ENCODE data around the gene OTUD7B.
"Not testable (repeated sequence)": the region's sequence is repeated elsewhere in the genome, so short reads cannot be mapped to it uniquely, and the experiment has no call there.

OTUD7B gene

DNA sequence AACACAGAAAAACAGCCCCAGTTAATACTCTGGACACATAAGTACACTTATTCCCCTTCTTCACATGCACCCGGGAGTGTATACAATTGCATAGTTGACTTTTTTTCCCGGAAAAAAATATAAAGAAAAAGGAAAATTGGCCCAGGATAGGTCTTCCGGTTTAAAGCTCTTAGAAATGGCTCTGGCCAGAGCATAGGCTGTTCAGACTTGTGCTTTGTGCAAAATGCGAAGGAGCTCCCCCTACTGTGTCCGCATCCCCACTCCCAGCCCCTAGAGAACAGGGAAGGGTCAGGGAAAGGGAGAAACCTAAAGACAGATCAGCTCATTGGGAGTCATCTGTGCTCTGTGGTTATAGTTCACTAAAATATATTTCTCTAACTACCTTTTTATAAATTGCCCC is 68.3 kb downstream of the OTUD7B start:
- DNase-seq: no peak

DNA sequence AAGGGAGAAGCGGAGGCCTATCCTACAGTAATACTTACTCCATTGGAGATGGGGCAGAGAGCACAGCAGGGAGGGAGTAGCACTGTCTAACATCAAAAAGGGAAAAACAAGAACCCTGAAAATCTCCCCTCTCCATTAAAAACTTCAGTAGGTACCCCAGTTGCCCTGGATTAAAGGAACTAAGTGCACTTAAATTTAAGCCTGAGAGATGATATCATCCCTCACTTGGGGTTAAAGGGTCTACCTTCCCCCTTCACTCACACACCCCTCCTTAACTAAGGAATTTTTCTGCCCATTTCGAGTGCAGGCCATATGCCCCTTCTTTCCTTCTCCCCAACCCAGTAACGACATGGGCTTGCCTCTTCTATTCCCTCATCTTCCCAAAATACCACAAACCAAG is 70.1 kb downstream of the OTUD7B start:
- no peak for DNase-seq

DNA sequence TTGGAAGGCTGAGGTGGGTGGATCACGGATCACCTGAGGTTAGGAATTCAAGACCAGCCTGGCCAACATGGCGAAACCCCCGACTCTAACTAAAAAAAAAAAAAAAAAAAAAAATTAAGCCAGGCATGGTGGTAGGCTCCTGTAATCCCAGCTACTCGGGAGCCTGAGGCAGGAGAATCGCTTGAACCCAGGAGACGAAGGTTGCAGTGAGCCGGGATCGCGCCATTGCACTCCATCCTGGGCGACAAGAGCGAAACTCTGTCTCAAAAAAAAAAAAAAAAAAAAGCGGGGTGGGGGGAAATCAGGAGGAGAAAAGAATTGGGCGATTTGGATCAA is 71.9 kb downstream of the OTUD7B start:
- not testable (repeated sequence) for DNase-seq

DNA sequence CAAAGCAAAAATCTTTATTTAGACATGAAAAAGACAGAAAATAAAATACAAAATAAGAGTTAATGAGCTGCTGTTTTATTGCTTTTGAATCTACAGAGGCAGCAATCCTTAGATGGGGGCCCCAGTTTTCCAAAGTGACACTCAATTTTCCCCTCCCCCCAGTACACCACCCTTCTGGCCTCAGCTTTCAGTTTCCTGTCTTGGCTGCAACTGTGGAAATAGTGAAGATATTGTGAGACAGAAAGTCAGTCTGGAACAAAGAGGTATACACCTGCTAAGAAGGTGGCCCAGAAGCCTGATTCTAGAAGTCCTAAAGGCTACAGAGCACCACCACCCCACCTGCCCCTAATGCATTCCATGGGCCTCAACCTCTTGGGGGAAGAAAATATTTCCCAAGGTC is 72.8 kb downstream of the OTUD7B start:
- no peak for DNase-seq

DNA sequence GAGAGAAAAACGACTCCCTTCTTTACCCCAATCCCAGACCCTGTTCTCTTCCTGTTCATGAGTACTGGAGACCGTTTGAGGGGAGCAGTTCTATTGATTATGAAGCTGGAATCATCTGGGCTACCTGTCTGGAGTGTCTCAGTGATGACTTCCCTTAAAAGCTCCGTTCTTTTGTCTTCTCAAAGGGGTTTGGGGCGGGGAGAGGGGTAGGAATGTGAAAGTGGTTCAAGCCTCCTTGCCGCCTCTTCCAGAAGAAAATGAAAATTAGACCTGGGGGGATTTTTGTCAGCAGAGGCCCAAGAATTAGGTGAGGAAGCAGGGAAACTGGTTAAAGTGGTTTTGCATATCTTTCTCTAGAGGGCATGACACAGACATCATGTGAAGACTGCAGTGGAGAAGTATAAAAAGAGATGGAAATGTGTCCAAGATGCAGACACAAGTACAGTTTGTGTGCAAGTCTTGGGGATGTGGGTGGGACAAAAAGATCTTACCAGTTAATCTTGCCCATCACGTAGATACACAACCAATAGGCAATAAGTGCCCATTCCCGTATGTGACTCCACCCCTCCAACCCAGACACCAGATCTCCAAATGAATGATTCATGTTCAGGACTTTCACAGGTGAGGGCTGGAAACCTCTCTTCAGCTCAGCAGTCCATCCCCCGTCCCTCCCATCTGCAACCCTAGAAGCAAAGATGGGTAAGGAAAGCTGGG is 73.4 kb downstream of the OTUD7B start:
- DNase-seq: peak; percentile 29 to 73

DNA sequence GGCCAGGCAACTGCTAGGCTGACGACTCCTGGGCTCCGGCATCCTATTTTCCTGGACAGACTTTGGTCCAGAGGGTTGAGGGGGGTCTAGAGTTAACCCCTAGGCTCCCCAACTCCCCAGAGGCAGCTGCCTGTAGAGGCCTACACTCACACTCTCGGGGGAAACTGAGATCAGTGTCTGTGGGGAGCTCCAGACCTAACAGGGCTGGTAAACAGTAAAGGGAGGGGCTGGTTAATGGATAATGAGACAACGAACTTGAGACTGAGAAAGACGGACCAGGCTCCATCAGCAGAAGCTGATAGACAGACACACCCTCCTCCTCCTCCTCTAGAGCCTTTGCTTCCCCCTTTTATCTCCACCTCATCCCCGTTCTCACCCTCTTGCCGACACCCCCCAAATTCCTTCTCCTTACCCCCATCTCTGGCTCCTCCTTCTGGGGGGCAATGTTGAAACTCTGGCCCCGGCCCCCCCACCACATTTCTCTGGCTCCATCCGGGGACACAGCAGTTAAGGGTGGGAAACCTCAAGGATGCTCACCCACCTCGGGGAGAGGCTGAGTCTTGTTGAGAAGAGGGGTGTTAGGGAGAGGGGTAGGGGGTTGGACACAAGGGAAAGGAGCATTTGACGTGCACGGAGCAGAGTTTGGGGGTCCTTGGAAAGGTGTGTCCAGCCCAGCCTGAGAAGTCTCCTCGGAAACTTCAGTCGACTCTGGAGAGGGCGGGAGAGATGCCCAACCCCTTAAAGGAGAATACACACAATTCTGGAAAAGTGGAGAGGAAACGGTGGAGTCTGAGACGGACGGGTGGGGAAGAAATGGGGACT is 74.1 kb downstream of the OTUD7B start, which contains the start of gene MTMR11:
TSS of gene MTMR11 (minus strand) at position 710 of the 822 bp plus-strand sequence. CDS start at position 478, 232 bp downstream.
- no peak for DNase-seq

DNA sequence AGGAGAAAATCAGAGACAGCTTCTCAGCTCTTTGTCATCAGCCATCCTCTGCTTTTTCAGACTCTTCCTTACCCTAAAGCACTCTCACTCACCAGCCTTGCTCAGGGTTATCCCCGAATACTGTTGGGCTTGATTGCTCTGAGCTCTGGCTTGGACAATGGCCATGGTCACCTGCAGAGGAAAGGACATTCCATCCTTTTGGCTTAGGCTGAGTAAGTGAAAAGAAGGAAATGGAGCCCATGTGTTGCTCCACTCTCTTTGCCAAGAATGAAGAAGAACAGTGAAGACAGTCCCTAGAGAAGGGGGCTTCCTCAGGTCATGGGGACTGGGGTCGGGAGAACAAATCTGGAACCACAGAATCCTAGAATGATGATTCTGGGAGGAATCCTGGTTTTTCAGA is 76.2 kb downstream of the OTUD7B start:
- no peak for DNase-seq

DNA sequence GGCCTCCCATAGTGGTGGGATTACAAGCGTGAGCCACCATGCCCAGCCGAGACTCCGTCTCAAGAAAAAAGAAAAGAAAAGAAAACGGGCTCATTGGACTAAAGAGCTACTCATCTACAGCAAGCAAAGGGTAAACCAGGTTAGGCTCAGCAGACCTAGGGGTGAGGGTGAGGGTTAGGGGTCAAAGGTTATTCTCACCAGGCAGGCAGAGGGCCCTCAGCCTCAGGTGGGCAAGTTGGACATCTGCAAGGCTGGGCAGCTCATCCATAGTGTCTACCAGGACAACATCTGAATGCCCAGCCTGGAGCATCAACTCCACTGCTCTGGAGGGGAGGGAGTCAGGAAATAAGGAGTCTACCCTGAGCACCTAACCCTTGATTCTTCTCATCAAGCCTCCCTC is 77.3 kb downstream of the OTUD7B start:
- no peak for DNase-seq

DNA sequence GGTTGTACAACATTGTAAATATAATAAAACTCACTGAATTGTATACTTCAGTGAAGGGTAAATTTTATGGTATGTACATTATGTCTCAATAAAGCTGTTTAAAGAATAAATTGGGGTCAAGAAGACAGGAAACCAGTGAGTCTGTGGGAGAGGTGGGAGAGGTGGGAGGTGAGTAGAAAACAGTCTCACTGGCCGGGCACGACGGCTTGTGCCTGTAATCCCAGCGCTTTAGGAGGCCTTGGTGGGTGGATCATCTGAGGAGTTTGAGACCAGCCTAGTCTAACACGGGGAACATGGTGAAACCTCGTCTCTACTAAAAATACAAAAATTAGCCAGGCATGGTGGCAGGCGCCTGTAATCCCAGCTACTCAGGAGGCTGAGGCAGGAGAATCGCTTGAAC is 78.1 kb downstream of the OTUD7B start:
- DNase-seq: no peak

DNA sequence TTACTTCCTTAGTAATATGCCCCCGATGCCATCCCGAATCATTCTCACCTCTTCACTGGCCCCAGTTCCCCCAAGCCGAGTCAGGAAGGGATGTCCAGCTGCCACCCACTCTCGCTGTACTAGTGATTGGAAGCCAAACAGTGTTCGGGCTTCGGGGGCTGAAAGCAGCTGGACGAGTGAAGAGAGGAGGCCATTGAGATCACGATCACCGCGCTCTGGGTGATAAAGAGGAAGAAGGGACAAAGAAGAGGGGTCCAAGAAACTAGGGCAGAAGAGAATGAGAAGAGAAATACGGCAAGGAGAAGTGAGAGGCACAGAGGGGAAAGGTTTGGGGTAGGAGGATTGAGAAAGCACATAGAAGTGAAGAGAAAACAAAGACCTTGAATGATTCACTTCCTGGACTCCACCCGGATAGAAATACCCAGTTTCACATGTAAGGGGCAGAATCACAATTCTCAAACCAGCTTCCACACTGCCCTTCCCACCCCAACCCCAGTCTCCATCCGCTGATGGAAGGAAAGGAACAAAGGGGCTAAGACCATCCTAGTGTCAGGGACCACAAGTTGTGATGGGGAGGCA is 79.2 kb downstream of the OTUD7B start:
- peak; percentile 52 to 59 for DNase-seq

DNA sequence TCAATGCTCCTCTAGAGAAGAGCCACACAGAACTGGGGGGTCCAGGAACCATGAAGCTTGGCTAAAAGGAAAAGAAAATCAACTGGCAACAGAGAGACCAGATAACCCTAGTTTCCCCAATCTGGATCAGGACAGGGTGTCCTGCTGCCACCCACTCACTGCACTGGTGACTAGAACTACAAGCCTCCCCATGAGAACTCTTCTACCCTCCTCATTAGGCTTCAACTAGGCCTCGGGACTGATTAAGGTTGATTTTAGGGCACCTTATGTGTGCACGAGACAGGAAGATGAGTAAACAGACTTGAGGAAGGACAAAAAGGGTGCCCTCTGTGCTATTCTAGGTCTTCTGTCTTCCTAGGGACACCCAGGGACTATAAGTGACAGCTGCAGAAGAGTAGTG is 80.7 kb downstream of the OTUD7B start:
- DNase-seq: peak; percentile 33 to 37

DNA sequence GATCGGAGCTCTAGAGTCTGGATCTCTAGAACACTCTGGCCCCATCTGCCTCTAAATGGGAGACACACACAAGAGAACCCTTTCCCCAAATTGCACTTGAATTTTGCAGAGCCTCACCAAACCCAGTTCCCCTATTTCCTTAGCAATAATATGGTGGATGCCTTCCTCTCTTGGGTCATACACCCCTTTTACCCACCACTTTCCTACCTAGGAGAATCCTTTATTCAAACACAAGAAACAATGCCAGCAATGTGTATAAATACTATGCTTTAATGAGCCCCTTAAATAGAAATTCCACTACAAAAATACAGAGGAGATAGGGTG is 82.2 kb downstream of the OTUD7B start:
- no peak for DNase-seq

DNA sequence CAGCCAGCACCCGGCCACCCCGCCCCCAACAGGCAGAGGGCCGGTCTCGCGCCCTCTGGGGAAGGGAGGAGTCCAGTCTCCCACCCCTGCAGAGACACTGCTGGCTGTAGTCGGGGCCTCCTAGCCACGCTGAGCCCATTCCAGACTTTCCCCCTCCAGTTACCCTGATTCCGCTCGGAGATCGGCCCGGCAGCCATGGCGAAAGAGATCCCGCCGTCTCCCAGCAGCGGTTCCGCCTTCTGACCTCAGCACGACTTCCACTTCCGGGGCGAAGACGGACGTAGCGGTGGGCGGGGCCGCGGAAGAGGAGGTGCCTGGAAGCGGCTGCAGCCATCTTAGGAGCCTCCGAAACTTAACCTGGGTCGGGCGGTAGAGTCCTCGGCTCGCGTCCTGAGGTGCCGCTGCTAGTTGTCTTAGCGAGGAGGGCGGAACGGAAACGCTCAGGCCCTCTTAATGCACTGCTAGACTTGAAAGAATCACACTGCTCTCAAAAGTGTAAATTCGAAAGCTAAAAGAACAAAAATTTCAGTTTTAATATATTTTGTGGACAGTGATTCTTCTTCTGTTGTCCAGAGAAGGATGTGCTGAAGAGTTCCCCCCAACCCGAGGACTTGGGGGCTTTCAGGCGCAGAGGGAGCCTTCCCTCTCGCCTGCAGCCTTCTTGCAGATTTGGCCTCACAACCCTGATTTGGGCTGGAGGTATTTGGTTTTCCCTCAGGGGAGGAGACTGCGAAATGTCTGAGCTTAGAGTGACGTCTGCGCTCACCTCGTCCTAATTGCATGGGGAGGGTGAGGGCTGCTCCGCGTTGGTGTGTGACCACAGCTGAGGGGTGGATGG is 82.7 kb downstream of the OTUD7B start, which contains the start of gene SF3B4:
TSS of gene SF3B4 (minus strand) at position 241 of the 838 bp plus-strand sequence. CDS start at position 197, 44 bp downstream.
- peak; percentile 90 to 94 for DNase-seq

DNA sequence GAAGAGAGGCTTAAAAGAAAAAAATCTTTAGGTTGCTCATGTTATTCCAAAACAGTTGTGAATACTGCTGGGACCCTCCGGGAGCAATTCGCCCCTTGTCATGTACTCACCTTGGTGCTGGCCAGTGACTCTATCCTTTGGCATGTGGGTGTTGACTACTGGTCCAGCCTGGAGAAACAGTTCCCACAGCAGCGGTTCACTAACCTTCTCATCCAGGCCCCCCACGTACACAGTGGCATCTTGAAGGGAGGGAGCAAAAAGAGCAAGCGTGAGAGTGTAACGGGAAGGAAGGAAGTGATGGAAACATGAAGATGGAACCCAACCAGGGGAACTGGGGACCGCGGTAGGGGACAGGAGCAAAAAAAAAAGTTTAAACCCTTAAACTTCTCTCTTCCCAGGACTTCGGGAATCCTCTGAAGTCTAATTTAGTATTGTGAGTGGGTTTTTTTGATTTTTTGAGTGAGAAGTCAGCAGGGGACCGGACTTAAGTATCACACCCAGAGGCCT is 83.4 kb downstream of the OTUD7B start:
- DNase-seq: no peak

DNA sequence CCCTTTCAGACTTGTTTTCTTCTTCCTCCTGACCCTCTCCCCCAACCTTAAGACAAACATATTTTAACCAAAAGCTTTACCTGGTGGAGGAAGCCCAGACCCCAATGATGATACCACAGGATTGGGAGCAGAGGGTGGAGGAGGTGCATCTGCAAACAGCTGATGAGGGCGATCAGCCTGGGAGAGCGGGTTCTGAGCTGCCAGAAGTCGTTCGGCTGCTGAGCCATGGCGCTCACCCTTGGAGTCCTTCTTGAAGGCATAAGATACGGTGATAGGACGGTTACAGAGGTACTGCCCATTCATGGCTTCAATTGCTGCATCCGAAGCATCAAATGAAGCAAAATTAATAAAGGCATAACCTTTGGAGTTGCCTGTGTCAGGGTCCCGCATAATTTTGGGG is 84.2 kb downstream of the OTUD7B start:
- no peak for DNase-seq

DNA sequence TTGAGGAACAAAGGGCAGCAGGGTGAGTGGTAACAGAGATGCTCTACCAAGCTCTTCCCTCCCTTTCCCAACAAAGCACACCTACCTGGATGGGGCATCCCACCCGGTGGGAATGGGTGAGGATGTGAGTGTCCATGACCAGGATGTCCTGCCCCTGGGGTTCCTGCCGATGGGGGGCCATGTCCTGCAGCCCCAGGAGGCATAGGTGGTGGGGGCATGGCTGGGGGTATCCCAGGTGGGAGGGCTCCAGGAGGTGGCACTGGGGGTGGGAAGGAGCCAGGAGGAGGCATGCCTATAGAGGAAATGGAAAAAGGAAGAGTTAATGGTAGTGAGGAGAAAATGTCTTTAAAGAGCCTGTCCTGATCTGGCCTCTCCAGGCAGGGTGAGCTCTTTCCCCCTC is 84.8 kb downstream of the OTUD7B start:
- no peak for DNase-seq

DNA sequence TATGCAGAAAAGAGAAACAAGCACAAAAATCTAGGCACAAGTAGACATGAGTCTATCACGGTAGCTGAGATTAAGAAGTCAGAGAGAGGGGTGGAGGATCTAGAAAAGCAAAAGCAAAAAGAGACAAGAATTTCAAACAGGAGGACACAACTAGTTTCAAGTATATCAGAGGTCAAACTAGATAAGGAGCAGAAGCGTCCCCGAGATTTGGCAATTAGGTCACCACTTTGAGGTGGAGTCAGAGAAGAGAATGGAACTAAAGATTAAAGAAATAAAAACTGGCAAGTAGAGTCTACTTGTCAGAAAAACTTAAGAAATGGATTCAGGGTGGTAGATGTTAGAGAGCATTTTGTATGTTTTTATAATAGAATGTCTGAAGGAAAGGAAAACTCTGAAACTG is 85.2 kb downstream of the OTUD7B start:
- DNase-seq: no peak

DNA sequence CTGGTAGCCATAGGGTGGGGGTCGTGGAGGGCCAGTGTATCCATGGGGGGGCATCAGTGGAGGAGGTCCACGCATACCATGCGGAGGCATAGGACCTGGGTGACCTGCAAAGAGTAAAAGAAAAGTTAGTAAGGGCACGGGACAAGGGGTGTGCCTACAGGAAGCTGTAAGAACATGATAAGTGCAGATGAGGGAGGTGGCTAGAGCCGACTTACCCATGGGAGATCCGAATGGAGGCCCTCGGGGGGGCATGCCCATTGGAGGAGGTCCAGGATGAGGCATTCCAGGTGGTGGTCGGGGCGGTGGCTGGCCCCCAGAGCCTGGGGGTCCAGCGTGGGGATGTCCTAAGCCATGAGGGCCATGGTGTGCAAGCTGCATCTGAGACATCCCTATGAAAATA is 86.9 kb downstream of the OTUD7B start:
- DNase-seq: no peak

DNA sequence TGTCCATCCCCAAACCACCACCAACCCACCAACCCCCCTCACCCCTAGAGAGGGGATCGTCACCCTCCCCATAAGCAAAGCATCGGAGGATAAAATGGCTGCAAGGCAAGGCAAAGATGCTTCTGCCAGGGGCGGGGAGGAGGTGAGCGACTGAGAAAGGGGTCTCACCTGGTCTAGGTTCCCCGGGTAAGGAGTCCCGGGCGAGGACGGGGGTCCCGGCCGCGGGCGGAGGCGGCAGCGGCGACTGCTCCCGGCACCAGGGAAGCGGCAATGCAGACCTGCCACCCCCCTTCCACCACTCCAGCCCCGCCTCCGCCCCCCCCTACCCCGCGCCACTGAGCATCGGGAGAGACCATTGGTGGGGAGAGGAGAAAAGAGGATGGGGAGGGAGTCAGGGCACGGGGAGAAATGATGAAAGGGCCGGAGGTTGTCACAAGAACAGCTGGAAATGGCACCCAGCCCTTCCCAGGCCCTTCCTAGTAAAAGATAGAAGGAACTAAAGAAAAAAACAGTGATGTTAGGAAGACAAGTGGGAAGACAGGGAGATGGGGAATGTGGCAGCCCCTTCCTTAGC is 92.9 kb downstream of the OTUD7B start, which contains the start of gene SV2A:
TSS of gene SV2A (minus strand) at position 274 of the 574 bp plus-strand sequence. CDS start 4,004 bp downstream, outside the sequence.
- no peak for DNase-seq

DNA sequence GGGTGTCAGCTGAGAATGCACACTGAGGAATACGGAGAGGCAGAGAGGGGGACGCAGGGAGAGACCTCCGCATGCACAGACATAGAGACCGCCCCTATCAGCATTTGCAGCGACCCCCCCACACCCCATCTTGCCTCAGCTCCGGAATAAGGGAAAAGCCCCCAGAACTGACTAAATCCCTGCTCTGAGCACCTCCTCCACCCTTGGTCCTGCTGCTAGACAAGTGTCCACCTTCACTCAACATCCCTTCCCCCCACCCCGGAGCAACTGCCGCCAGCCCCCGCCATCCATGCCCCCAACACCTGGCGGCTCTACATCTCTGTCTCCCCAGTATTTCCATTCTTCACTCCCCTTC is 93.7 kb downstream of the OTUD7B start:
- no peak for DNase-seq

DNA sequence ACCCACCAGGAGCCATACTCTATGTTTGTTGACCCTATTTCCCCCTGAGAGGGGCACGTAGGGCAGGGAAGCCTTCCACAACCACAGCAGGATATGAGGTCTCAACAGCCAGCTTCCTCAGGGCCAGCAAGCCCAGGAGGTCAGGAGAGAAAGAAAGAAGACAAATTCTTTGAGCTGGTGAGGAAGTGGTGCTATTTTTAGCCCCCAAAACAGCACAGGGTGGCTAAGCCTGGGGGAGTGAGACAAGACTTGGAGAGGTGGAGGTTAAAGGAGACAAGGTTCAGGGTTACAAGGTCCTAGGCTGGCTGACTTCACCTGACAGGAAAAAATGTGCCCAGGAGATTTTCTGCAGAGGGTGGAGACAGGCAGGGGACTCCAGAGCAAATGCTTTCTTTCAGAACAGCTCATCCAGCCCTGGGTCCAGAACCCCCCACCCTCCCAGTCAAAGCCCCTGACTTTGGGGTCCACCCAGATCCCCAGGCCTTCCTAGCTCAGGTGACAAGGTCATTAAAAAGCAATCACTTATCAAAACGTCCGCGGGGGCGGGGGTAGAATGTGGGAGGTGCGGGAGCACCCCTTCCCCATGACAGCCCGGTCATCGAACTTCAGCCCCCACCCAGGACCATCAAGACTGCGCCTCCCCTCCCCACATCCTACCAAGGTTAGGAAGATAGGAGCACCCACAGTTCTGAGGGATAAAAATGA is 94.2 kb downstream of the OTUD7B start:
- no peak for DNase-seq

Measured in inflammatory macrophage treated with lipopolysaccharide for 1 hour (primary cell).